Right lobe of liver (tissue), 6 donors: ENCODE results near the gene POU3F1. TPM values are rescaled to one million over a fixed set of nuclear protein-coding genes. Genes with fewer than 3 reads are reported as not detected.

Experiments
- ATAC-seq, 4 donors: fragments of 200-7000 bp; cut with Tn5 transposase; one replicate each; pipeline ENCODE4 v1.9.1; 2020; ENCODE audit warnings: mild to moderate bottlenecking in 4 of 4, moderate library complexity in 4 of 4
- DNase-seq, 3 donors: peaks; one replicate each; pipeline ENCODE4 v3.0.0-alpha.2; 2020
- H3K27ac ChIP-seq, 3 donors: fragments of 200-600 bp; one replicate each; pipeline ENCODE4 v1.8.0; 2022
- H3K27me3 ChIP-seq, 2 donors: fragments of 200-600 bp; one replicate each; pipeline ENCODE4 v1.8.0; 2022
- H3K36me3 ChIP-seq, 4 donors: fragments of 200-600 bp; sonication (generic) in 1 of 4; one replicate each; pipeline versions ENCODE4 v1.5.1 to v1.8.0; 2017 to 2022; ENCODE audit warnings: control low read depth in 1 of 4
- H3K4me1 ChIP-seq, 4 donors: fragments of 200-600 bp; sonication (generic) in 1 of 4; one replicate each; pipeline versions ENCODE4 v1.5.1 to v1.8.0; 2017 to 2022; ENCODE audit warnings: control low read depth in 1 of 4
- H3K4me3 ChIP-seq, 3 donors: fragments of 200-600 bp; one replicate each; pipeline ENCODE4 v1.8.0; 2022
- H3K9me3 ChIP-seq, 4 donors: fragments of 200-600 bp; sonication (generic) in 1 of 4; one replicate each; pipeline versions ENCODE4 v1.5.1 to v1.8.0; 2017 to 2022; ENCODE audit warnings: control low read depth in 1 of 4
- CTCF ChIP-seq, 4 donors: fragments of 200-600 bp in 3 of 4; fragments of 450-650 bp in 1 of 4; IDR thresholded peaks; one replicate each; pipeline versions ENCODE4 v1.5.1 to v1.8.0; 2016 to 2022; ENCODE audit warnings: antibody characterized with exemption in 4 of 4, mild to moderate bottlenecking in 2 of 4
- POLR2A ChIP-seq: fragments of 450-650 bp; IDR thresholded peaks from one replicate; pipeline ENCODE4 v1.6.1; 2017; ENCODE audit warnings: antibody characterized with exemption, mild to moderate bottlenecking
- WGBS: methylation state at CpG from one replicate; pipeline ENCODE4 v1.1.6; 2018; ENCODE audit warnings: low coverage, low lambda C conversion rate; ENCODE audit not compliant: insufficient coverage; ENCODE audit errors: missing lambda C conversion rate; 5-methylcytosine and 5-hydroxymethylcytosine counted together
- intact Hi-C, 2 donors: fragments of 100-400 bp; cut with DNase I; formaldehyde crosslinking; loops; one replicate each; pipeline versions ENCODE4 v1.11.2 to v1.14.1; 2022
- total RNA-seq, 6 experiments: library from RNA; depleted of rRNA in 2 of 6; stranded (reverse); fragments of >200 nt in 2 of 6; fragmentation: NEBNext Ultra II Directional in 3 of 6; extraction: Animal tissue kit (Norgen Biotek cat#: 25700) in 3 of 6; gene quantifications; one replicate each; pipeline versions ENCODE4 v1.1.0 to v1.2.4, GENCODE V29; 2016 to 2023
- donor health status: DM: no; HTN: yes; CAD: no.
- donor health status: DM: no; HTN: no; CAD: no.
- donor health status: DM: no; HTN: no; CAD: no.
- donor health status: DM: no; HTN: yes; CAD: no.
- donor health status: DM: no; HTN: yes; CAD: no.

POU3F1 gene
- total RNA-seq, 6 experiments from 2014 or later = 0.09 TPM; not detected in 5

GRCh38 chr1:38029685-38030511 lies 16.7 kb downstream of the POU3F1 start:
- H3K4me3 ChIP-seq = no peak overlapping the region
- DNase-seq = no peak
- H3K4me1 ChIP-seq = no peaks in the 10 kb centered on the region
- intact Hi-C loops = loop anchor here in 1 of 2 donors (10.0 kb wide), 1 partner anchor 795 kb away; no protein-coding TSS in a partner anchor
- peak; percentile 39 to 67 (median 44) for ATAC-seq
- H3K27me3 ChIP-seq = no peaks in the 10 kb centered on the region
- H3K27ac ChIP-seq = no peak overlapping the region
- no peaks in the 10 kb centered on the region for H3K9me3 ChIP-seq
- 4% methylated on average over 4 of the region's 12 CpGs for WGBS
- no peak for TF ChIP-seq POLR2A
- TF ChIP-seq CTCF (IDR thresholded peaks at IDR 0.05) = no peak
- peaks cover 0 to 13% (median 4%) of the 10 kb centered on the region in 4 donors for H3K36me3 ChIP-seq

GRCh38 chr1:38029081-38029681 lies 17.4 kb downstream of the POU3F1 start:
- no peak for TF ChIP-seq POLR2A
- no peak for TF ChIP-seq CTCF (IDR thresholded peaks at IDR 0.05)
- H3K27ac ChIP-seq = no peak overlapping the region
- intact Hi-C loops = no loop called here
- H3K9me3 ChIP-seq = no peaks in the 10 kb centered on the region
- peaks cover 0 to 17% (median 8%) of the 10 kb centered on the region in 4 donors for H3K36me3 ChIP-seq
- DNase-seq (no peak), ATAC-seq (peak in 1 of 4 donors; percentile 4)
- H3K27me3 ChIP-seq = no peaks in the 10 kb centered on the region
- H3K4me3 ChIP-seq = no peak overlapping the region
- WGBS = 50% methylated on average over 2 of the region's 23 CpGs
- H3K4me1 ChIP-seq = no peaks in the 10 kb centered on the region

- intact Hi-C loops = no loop called here
- Histone ChIP-seq H3K4me1 (no peaks in the 10 kb centered on the region), H3K36me3 (peaks cover 0 to 22% (median 12%) of the 10 kb centered on the region in 4 donors), H3K9me3 (no peaks in the 10 kb centered on the region), H3K4me3 (no peak overlapping the region), H3K27me3 (no peaks in the 10 kb centered on the region), H3K27ac (no peak overlapping the region)
- WGBS = 60% methylated on average over 1 of the region's 2 CpGs
- DNase-seq (no peak), ATAC-seq (peak in 1 of 4 donors; percentile 3)
- TF ChIP-seq CTCF (IDR thresholded peaks at IDR 0.05) = no peak
- TF ChIP-seq POLR2A = no peak
Observed at GRCh38 chr1:38028671-38029070, 17.9 kb downstream of the POU3F1 start.

- no peak for ATAC-seq
- TF ChIP-seq CTCF (IDR thresholded peaks at IDR 0.05) (no peak), POLR2A (no peak)
- Histone ChIP-seq H3K4me3 (no peak overlapping the region), H3K4me1 (no peaks in the 10 kb centered on the region), H3K27ac (no peak overlapping the region), H3K9me3 (no peaks in the 10 kb centered on the region), H3K36me3 (peaks cover 0 to 27% (median 15%) of the 10 kb centered on the region in 4 donors), H3K27me3 (no peaks in the 10 kb centered on the region)
- WGBS = 57% methylated on average over 3 of the region's 3 CpGs
- no peak for DNase-seq
- intact Hi-C loops = no loop called here
Observed at GRCh38 chr1:38028105-38028591, 18.4 kb downstream of the POU3F1 start.
